SK-N-SH (cell line): ENCODE measurements around the gene PIBF1. TPM values are rescaled to one million over a fixed set of nuclear protein-coding genes. Genes with fewer than 3 reads are reported as not detected.

Source experiments
- CTCF ChIA-PET: fragments of 300-600, 350-600 bp; formaldehyde crosslinking; extraction: SDS; loops from one replicate; lab custom pipeline; 2021; lab: Yijun Ruan, JAX
- POLR2A ChIA-PET: fragments of 350-600 bp; sonication (Branson Sonifier 250); formaldehyde crosslinking; extraction: SDS; loops from one replicate; lab custom pipeline; 2020; ENCODE audit warnings: antibody characterized with exemption, inconsistent platforms; lab: Yijun Ruan, JAX
- DNase-seq: peaks from one replicate; pipeline ENCODE4 v3.0.0; 2012
- H2AFZ ChIP-seq: fragments of 200-600 bp; sonication (generic); 2 replicates; pipeline ENCODE4 v1.8.1; 2016; ENCODE audit warnings: antibody characterized with exemption, mild to moderate bottlenecking, low read depth
- H3F3A ChIP-seq: fragments of 200-600 bp; sonication (generic); replicated peaks from 2 replicates; pipeline ENCODE3; 2016; ENCODE audit warnings: antibody characterized with exemption, mild to moderate bottlenecking; ENCODE audit not compliant: insufficient read depth
- H3K27ac ChIP-seq, 2 experiments: fragments of 200-500 bp in 1 of 2; fragments of 200-600 bp in 1 of 2; sonication (Bioruptor generic) in 1 of 2; sonication (generic), shearing (Covaris generic) in 1 of 2; 2 replicates each; pipeline versions ENCODE4 v1.5.1 to v1.6.1; 2014 to 2016; ENCODE audit warnings: low read depth in 2 of 2, inconsistent platforms in 1 of 2, low read length in 1 of 2, mild to moderate bottlenecking in 1 of 2, mixed read lengths in 1 of 2
- H3K27me3 ChIP-seq: fragments of 200-600 bp; sonication (generic), shearing (Covaris generic); 2 replicates; pipeline ENCODE4 v1.6.1; 2016; ENCODE audit warnings: mixed run types; ENCODE audit not compliant: insufficient read depth
- H3K36me3 ChIP-seq, 2 experiments: fragments of 200-500 bp in 1 of 2; fragments of 200-600 bp in 1 of 2; sonication (Bioruptor generic) in 1 of 2; sonication (generic) in 1 of 2; replicated peaks in 1 of 2; 2 replicates each; pipeline versions ENCODE3 to v1.5.1; 2014 to 2016; ENCODE audit warnings: low read length in 1 of 2, mild to moderate bottlenecking in 1 of 2; ENCODE audit not compliant: insufficient read depth in 2 of 2, control insufficient read depth in 1 of 2
- H3K4me1 ChIP-seq, 2 experiments: fragments of 200-500 bp in 1 of 2; fragments of 200-600 bp in 1 of 2; sonication (Bioruptor generic) in 1 of 2; sonication (generic), shearing (Covaris generic) in 1 of 2; 2 replicates each; pipeline versions ENCODE4 v1.5.1 to v1.6.1; 2014 to 2016; ENCODE audit warnings: low read depth in 1 of 2, low read length in 1 of 2, mixed run types in 1 of 2; ENCODE audit not compliant: insufficient read depth in 2 of 2, control insufficient read depth in 1 of 2
- H3K4me2 ChIP-seq: fragments of 200-600 bp; sonication (generic), shearing (Covaris generic); 2 replicates; pipeline ENCODE4 v1.6.1; 2017; ENCODE audit warnings: mixed run types
- H3K4me3 ChIP-seq, 2 experiments: fragments of 200-500 bp in 1 of 2; fragments of 200-600 bp in 1 of 2; sonication (Bioruptor generic) in 1 of 2; sonication (generic), shearing (Covaris generic) in 1 of 2; 2 replicates each; pipeline versions ENCODE4 v1.5.1 to v1.8.1; 2014 to 2016; ENCODE audit warnings: low read depth in 2 of 2, inconsistent platforms in 1 of 2, low read length in 1 of 2, mild to moderate bottlenecking in 1 of 2, mixed read lengths in 1 of 2, moderate library complexity in 1 of 2
- H3K79me2 ChIP-seq: fragments of 200-600 bp; sonication (generic); 2 replicates; pipeline ENCODE4 v1.8.1; 2017; ENCODE audit warnings: mild to moderate bottlenecking; ENCODE audit not compliant: insufficient read depth
- H3K9ac ChIP-seq: fragments of 200-600 bp; sonication (generic); 2 replicates; pipeline ENCODE4 v1.6.1; 2017; ENCODE audit warnings: mixed run types
- H3K9me2 ChIP-seq: fragments of 200-600 bp; sonication (generic); 2 replicates; pipeline ENCODE4 v1.6.1; 2017; ENCODE audit warnings: mixed run types
- H3K9me3 ChIP-seq: fragments of 200-600 bp; sonication (generic); 2 replicates; pipeline ENCODE4 v1.6.1; 2017; ENCODE audit warnings: mixed run types, mild to moderate bottlenecking, moderate library complexity
- H4K20me1 ChIP-seq: fragments of 200-600 bp; sonication (generic); 2 replicates; pipeline ENCODE4 v1.6.1; 2017; ENCODE audit warnings: mild to moderate bottlenecking, mixed run types; ENCODE audit not compliant: insufficient read depth
- ELF1 ChIP-seq: IDR thresholded peaks from 2 replicates; pipeline ENCODE4 v1.4.0; 2012
- EZH2phosphoT487 ChIP-seq: fragments of 200-600 bp; sonication (generic); IDR thresholded peaks from 2 replicates; pipeline ENCODE4 v1.6.1; 2017; ENCODE audit warnings: low read depth, mixed run types, mild to moderate bottlenecking, antibody characterized with exemption, moderate library complexity, borderline replicate concordance
- POLR2AphosphoS5 ChIP-seq: IDR thresholded peaks from 2 replicates; pipeline ENCODE4 v1.6.1; 2012; ENCODE audit warnings: low read depth, low read length
- RAD21 ChIP-seq: IDR thresholded peaks from 2 replicates; pipeline ENCODE4 v1.6.1; 2012; ENCODE audit warnings: mild to moderate bottlenecking, low read length
- RCOR1 ChIP-seq: fragments of 150-350 bp; IDR thresholded peaks from 2 replicates; pipeline ENCODE4 v1.6.1; 2017; ENCODE audit warnings: antibody characterized with exemption, low read length
- SMC3 ChIP-seq: IDR thresholded peaks from 2 replicates; pipeline ENCODE4 v1.6.1; 2012; ENCODE audit warnings: low read depth, low read length, improper control_type of control experiment
- TAF1 ChIP-seq: IDR thresholded peaks from 2 replicates; pipeline ENCODE4 v1.6.1; 2012; ENCODE audit warnings: low read depth, mild to moderate bottlenecking, low read length, moderate library complexity, borderline replicate concordance
- TEAD4 ChIP-seq: IDR thresholded peaks from 2 replicates; pipeline ENCODE4 v1.4.0; 2012; ENCODE audit warnings: mild to moderate bottlenecking, borderline replicate concordance; ENCODE audit not compliant: insufficient read depth
- WGBS: methylation state at CpG from one replicate; pipeline ENCODE4 v1.1.6; 2017; ENCODE audit warnings: low lambda C conversion rate; 5-methylcytosine and 5-hydroxymethylcytosine counted together
- polyA plus RNA-seq, 3 experiments: library from polyadenylated mRNA; depleted of rRNA; stranded (reverse); fragments of >200 nt; gene quantifications; 2 replicates each; pipeline ENCODE4 v1.2.3, GENCODE V29; 2012
- TF ChIP-seq, protein P1 (sequence below): fragments of 150-350 bp; IDR thresholded peaks from 2 replicates; pipeline ENCODE4 v1.6.1; 2017; ENCODE audit warnings: antibody characterized with exemption, low read length, low read depth, borderline replicate concordance
- TF ChIP-seq, protein P2 (sequence below): fragments of 200-600 bp; sonication (generic); IDR thresholded peaks from 2 replicates; pipeline ENCODE4 v1.6.1; 2017; ENCODE audit warnings: antibody characterized with exemption, mild to moderate bottlenecking, moderate library complexity
- TF ChIP-seq, protein P3 (sequence below): IDR thresholded peaks from 2 replicates; pipeline ENCODE4 v1.6.1; 2012; ENCODE audit warnings: mild to moderate bottlenecking, low read depth, low read length, moderate library complexity
- TF ChIP-seq, protein P4 (sequence below): IDR thresholded peaks from 2 replicates; pipeline ENCODE4 v1.4.0; 2012; ENCODE audit warnings: low read depth

PIBF1 gene
- polyA plus RNA-seq, 1 of the 3 experiments (the other 2 are of a cell fraction), result 3.9 TPM

DNA sequence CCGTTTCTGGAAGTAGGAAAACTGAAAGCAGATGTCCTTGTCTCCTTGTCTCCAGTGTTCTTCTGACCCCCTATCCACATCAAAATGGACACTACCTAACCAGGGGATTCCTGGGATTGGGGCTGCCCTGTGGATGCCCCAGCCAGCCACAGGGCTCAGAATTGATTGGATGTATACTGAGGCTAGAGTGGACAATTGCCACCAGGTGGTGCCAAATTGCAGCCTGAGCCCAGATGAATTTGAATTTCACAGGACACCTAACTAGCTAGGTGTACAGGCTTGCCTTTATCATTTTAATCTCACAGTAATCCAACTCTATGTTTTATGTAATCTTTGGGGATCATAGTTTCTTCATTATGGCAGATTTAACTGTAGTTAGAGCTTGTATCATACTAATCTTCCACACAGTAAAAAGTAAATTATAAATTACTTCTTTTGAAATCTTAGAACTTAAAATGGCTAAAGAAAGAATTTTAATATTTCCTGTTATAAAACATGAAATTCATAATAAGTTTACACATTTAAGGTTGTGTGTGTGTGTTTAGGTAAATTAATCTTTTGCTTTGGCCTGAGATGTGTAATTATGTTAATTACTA is 58.0 kb downstream of the PIBF1 start:
- no peak overlapping the region for H3K9ac ChIP-seq
- H3F3A ChIP-seq, result peaks cover under 1% of the 10 kb centered on the region
- no peaks in the 10 kb centered on the region for H3K9me2 ChIP-seq
- 82% methylated on average over 1 of the region's 1 CpG for WGBS
- H3K27me3 ChIP-seq, result no peaks in the 10 kb centered on the region
- CTCF ChIA-PET, result interaction anchor here (0.6 to 1.6 kb wide), 6 partner anchors 10 to 655 kb away, joined by 3 to 4 read pairs (median 3); no protein-coding TSS in a partner anchor
- TF ChIP-seq, protein P1, sequence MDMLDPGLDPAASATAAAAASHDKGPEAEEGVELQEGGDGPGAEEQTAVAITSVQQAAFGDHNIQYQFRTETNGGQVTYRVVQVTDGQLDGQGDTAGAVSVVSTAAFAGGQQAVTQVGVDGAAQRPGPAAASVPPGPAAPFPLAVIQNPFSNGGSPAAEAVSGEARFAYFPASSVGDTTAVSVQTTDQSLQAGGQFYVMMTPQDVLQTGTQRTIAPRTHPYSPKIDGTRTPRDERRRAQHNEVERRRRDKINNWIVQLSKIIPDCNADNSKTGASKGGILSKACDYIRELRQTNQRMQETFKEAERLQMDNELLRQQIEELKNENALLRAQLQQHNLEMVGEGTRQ, result no peak
- TF ChIP-seq, protein P2, sequence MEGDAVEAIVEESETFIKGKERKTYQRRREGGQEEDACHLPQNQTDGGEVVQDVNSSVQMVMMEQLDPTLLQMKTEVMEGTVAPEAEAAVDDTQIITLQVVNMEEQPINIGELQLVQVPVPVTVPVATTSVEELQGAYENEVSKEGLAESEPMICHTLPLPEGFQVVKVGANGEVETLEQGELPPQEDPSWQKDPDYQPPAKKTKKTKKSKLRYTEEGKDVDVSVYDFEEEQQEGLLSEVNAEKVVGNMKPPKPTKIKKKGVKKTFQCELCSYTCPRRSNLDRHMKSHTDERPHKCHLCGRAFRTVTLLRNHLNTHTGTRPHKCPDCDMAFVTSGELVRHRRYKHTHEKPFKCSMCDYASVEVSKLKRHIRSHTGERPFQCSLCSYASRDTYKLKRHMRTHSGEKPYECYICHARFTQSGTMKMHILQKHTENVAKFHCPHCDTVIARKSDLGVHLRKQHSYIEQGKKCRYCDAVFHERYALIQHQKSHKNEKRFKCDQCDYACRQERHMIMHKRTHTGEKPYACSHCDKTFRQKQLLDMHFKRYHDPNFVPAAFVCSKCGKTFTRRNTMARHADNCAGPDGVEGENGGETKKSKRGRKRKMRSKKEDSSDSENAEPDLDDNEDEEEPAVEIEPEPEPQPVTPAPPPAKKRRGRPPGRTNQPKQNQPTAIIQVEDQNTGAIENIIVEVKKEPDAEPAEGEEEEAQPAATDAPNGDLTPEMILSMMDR, result peak; percentile 74
- no peak for TF ChIP-seq POLR2AphosphoS5
- TF ChIP-seq, protein P3, sequence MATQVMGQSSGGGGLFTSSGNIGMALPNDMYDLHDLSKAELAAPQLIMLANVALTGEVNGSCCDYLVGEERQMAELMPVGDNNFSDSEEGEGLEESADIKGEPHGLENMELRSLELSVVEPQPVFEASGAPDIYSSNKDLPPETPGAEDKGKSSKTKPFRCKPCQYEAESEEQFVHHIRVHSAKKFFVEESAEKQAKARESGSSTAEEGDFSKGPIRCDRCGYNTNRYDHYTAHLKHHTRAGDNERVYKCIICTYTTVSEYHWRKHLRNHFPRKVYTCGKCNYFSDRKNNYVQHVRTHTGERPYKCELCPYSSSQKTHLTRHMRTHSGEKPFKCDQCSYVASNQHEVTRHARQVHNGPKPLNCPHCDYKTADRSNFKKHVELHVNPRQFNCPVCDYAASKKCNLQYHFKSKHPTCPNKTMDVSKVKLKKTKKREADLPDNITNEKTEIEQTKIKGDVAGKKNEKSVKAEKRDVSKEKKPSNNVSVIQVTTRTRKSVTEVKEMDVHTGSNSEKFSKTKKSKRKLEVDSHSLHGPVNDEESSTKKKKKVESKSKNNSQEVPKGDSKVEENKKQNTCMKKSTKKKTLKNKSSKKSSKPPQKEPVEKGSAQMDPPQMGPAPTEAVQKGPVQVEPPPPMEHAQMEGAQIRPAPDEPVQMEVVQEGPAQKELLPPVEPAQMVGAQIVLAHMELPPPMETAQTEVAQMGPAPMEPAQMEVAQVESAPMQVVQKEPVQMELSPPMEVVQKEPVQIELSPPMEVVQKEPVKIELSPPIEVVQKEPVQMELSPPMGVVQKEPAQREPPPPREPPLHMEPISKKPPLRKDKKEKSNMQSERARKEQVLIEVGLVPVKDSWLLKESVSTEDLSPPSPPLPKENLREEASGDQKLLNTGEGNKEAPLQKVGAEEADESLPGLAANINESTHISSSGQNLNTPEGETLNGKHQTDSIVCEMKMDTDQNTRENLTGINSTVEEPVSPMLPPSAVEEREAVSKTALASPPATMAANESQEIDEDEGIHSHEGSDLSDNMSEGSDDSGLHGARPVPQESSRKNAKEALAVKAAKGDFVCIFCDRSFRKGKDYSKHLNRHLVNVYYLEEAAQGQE, result no peak
- TF ChIP-seq, protein P4, sequence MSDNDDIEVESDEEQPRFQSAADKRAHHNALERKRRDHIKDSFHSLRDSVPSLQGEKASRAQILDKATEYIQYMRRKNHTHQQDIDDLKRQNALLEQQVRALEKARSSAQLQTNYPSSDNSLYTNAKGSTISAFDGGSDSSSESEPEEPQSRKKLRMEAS, result no peak
- no peak for TF ChIP-seq TEAD4
- no peak for TF ChIP-seq TAF1
- peak; percentile 75 for TF ChIP-seq SMC3
- TF ChIP-seq EZH2phosphoT487, result no peak
- no peak for TF ChIP-seq ELF1
- TF ChIP-seq RCOR1, result no peak
- TF ChIP-seq RAD21, result peak; percentile 77
- H3K27ac ChIP-seq, result no peak overlapping the region
- POLR2A ChIA-PET, result no interaction called here
- H3K9me3 ChIP-seq, result no peaks in the 10 kb centered on the region
- H3K4me2 ChIP-seq, result no peak overlapping the region
- peaks cover 10% of the 10 kb centered on the region; the same call in 1 of the 2 replicates for H3K79me2 ChIP-seq
- no peaks in the 10 kb centered on the region for H4K20me1 ChIP-seq
- no peak overlapping the region for H3K4me3 ChIP-seq
- peaks cover 0 to 2% of the 10 kb centered on the region in 2 experiments; a peak in 1 of 4 replicates for H3K4me1 ChIP-seq
- peaks cover 31 to 36% of the 10 kb centered on the region in 2 experiments for H3K36me3 ChIP-seq
- peak; percentile 56 for DNase-seq
- H2AFZ ChIP-seq, result no peak overlapping the region
